Measurements from ENCODE around the gene NPAT. TPM values are rescaled to one million over a fixed set of nuclear protein-coding genes. Genes with fewer than 3 reads are reported as not detected.

NPAT gene
- total RNA-seq, 3 donors from 2014 or later: 13.6 to 26.8 (median 21.6) TPM

DNA sequence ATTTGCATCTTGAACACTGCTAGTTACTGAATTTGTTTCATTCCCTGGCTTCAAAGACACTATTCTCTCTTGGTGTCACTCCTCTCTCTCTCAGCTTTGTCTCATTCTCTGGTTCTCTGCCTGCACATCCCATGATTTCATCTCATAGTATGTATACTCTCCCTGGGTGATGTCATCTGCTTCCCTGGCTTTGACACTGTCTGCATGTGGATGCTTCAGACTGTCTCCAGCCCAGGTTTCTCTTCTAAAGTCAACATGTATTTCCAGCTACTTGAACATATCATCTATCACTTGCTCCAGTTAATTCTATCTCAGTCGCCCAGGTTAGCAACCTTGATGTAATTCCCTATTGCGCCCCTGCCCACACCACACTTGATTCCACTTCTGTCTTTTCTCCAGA lies 110.4 kb downstream of the NPAT start:
- Histone ChIP-seq H3K9me3 (no peaks in the 10 kb centered on the region), H3K27ac (no peak overlapping the region), H3K4me1 (no peaks in the 10 kb centered on the region), H3K27me3 (no peaks in the 10 kb centered on the region), H3K4me3 (no peak overlapping the region), H3K36me3 (no peaks in the 10 kb centered on the region)
- intact Hi-C loops (cut with DNase I; ENCODE audit: low total_unique reads): no loop called here
- TF ChIP-seq POLR2A (IDR thresholded peaks at IDR 0.05): no peak
- TF ChIP-seq, protein P1, sequence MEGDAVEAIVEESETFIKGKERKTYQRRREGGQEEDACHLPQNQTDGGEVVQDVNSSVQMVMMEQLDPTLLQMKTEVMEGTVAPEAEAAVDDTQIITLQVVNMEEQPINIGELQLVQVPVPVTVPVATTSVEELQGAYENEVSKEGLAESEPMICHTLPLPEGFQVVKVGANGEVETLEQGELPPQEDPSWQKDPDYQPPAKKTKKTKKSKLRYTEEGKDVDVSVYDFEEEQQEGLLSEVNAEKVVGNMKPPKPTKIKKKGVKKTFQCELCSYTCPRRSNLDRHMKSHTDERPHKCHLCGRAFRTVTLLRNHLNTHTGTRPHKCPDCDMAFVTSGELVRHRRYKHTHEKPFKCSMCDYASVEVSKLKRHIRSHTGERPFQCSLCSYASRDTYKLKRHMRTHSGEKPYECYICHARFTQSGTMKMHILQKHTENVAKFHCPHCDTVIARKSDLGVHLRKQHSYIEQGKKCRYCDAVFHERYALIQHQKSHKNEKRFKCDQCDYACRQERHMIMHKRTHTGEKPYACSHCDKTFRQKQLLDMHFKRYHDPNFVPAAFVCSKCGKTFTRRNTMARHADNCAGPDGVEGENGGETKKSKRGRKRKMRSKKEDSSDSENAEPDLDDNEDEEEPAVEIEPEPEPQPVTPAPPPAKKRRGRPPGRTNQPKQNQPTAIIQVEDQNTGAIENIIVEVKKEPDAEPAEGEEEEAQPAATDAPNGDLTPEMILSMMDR (IDR thresholded peaks at IDR 0.05): no peak
- TF ChIP-seq POLR2AphosphoS5 (IDR thresholded peaks at IDR 0.05): no peak
- DNase-seq (ENCODE audit: low spot score in 2 of 2): no peak

DNA sequence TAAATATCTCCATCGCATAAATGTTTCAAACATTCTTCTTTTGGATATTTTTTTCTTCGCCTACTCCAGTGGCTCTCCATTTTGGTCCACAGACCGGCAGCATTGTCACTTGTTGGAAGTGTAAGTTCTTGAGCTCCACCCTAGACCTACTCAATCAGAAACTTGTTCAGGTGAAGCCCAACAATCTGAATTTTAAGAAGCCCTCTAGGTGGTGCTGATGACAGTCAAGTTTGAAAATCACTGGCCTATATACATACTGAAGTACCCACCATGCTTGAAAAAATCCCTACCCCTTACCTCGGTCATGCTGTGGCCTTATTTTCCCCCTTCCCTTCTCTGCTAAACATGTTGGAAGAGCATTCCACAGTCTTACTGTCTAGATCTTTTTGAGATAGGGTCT lies 111.3 kb downstream of the NPAT start:
- Histone ChIP-seq H3K27ac (no peak overlapping the region), H3K9me3 (no peaks in the 10 kb centered on the region), H3K4me1 (no peaks in the 10 kb centered on the region), H3K36me3 (no peaks in the 10 kb centered on the region), H3K27me3 (no peaks in the 10 kb centered on the region), H3K4me3 (no peak overlapping the region)
- TF ChIP-seq POLR2A (IDR thresholded peaks at IDR 0.05) (no peak), POLR2AphosphoS5 (IDR thresholded peaks at IDR 0.05) (no peak)
- TF ChIP-seq, protein P1 (IDR thresholded peaks at IDR 0.05): no peak
- no peak for DNase-seq (ENCODE audit: low spot score in 2 of 2)
- intact Hi-C loops (cut with DNase I; ENCODE audit: low total_unique reads): no loop called here

Other genes starting within 250 kb of the NPAT start
- gene CUL5, start 213.7 kb downstream of the NPAT start, total RNA-seq: 10 to 100 TPM; 25.9 to 34.4 (median 32.8) TPM
- gene ACAT1, start 101.1 kb downstream of the NPAT start, total RNA-seq: 100 to 1,000 TPM in 1 of 3 donors, 10 to 100 TPM in 2; 71.4 to 197 (median 77.7) TPM
- gene ATM, start 429 bp upstream of the NPAT start, total RNA-seq: 100 to 1,000 TPM in 1 of 3 donors, 10 to 100 TPM in 2; 84.7 to 117 (median 91.4) TPM
- gene C11orf65, start 244.9 kb upstream of the NPAT start, total RNA-seq: 1 to 10 TPM in 1 of 3 donors, under 1 TPM in 2; 0.32 to 1.9 (median 0.66) TPM

Data from breast epithelium (tissue), 4 donors.